Activated CD4-positive, alpha-beta T cell treated with anti-CD3 and anti-CD28 coated beads for 4 hours (primary cell): ENCODE results near the gene DSP.

Source experiments
- DNase-seq, 2 donors: peaks; one replicate each; pipeline ENCODE4 v3.0.0-alpha.2; 2020

Gene DSP

GRCh38 chr6:7594579-7595125, 53.2 kb downstream of the DSP start:
- DNase-seq: no peak

- DNase-seq: no peak
Observed at GRCh38 chr6:7604003-7604402, 62.5 kb downstream of the DSP start.

GRCh38 chr6:7604506-7604905, 63.0 kb downstream of the DSP start:
- DNase-seq: no peak

GRCh38 chr6:7615611-7616383, 74.3 kb downstream of the DSP start:
- DNase-seq: peak in 1 of 2 donors; percentile 42

GRCh38 chr6:7617801-7618764, 76.6 kb downstream of the DSP start:
- no peak for DNase-seq

GRCh38 chr6:7621761-7622160, 80.3 kb downstream of the DSP start:
- DNase-seq: no peak

GRCh38 chr6:7624796-7625710, 83.6 kb downstream of the DSP start:
- no peak for DNase-seq

GRCh38 chr6:7628479-7628878, 87.0 kb downstream of the DSP start:
- DNase-seq: no peak

GRCh38 chr6:7628909-7629308, 87.4 kb downstream of the DSP start:
- DNase-seq: no peak

GRCh38 chr6:7629321-7629720, 87.8 kb downstream of the DSP start:
- DNase-seq: no peak

- DNase-seq: no peak
Observed at GRCh38 chr6:7630792-7631191, 89.3 kb downstream of the DSP start.

GRCh38 chr6:7631466-7631865, 90.0 kb downstream of the DSP start:
- no peak for DNase-seq

GRCh38 chr6:7632501-7633290, 91.2 kb downstream of the DSP start:
- no peak for DNase-seq

GRCh38 chr6:7633361-7633760, 91.9 kb downstream of the DSP start:
- DNase-seq: no peak

GRCh38 chr6:7636151-7636550, 94.7 kb downstream of the DSP start:
- DNase-seq: no peak
